Dedifferentiated amniotic fluid mesenchymal stem cell (primary cell): Measurements from ENCODE around the gene CCDC85C.

Experiments used
- DNase-seq: peaks from one replicate; pipeline ENCODE4 v3.0.0-alpha.2; 2016; ENCODE audit errors: extremely low spot score

Gene CCDC85C

GRCh38 chr14:99556134-99556791, 47.7 kb downstream of the CCDC85C start:
- DNase-seq: no peak

DNA sequence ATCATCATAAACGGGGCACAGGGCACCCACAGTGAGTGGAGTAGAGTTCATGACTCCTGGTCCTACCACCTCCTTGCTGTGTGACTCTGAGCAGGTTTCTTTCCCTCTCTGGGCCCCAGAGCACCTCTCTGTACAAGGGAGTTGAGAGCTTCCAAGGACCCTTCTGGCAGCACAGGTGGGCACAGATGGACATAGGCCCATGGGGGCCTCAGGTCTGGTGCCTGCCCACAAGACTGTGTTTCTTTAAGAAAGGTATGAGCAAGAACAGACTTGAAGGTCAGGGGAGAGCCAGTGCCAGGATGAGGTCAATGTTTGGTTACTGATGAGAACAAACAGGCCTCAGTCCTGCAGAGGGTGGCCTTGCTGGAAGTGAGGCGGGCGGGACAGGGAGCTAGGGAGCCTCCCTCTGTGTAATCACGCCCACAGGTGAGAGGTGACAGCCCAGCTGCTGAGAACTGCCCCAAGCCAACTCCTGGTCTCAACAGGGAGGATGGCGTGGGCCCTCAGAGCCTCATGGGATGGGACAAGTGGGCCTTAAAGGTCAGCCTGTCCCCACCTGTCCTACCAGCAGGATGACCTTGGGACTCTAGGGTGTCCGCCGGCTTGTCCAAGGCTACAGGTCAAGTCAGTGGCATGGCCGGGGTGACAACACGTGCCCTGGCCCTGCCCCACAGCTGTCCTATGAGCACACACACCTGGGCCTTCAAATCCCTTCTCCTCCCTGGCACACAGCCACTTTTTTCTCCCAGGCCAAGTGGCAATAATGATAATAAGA, 49.1 kb downstream of the CCDC85C start:
- no peak for DNase-seq

DNA sequence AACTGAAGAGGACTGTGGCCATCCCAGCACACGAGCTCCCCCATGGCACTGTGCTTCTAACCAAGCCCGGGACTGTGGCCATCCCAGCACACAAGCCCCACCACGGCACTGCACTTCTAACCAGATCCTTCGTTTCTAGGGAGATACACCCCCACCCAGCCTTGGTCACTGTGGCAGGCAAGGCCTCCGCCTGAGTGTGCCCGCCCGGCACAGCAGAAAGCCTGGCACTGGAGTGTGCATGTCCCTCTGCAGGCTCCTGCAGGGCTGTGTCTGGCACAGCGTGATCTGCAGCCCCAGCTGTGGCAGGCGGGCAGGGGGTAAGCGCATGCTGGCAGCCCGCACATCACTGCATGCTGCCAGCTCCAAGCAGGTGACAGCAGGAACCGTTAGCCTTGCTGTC, 49.8 kb downstream of the CCDC85C start:
- DNase-seq: no peak

GRCh38 chr14:99552572-99553216, 51.3 kb downstream of the CCDC85C start:
- DNase-seq: no peak

DNA sequence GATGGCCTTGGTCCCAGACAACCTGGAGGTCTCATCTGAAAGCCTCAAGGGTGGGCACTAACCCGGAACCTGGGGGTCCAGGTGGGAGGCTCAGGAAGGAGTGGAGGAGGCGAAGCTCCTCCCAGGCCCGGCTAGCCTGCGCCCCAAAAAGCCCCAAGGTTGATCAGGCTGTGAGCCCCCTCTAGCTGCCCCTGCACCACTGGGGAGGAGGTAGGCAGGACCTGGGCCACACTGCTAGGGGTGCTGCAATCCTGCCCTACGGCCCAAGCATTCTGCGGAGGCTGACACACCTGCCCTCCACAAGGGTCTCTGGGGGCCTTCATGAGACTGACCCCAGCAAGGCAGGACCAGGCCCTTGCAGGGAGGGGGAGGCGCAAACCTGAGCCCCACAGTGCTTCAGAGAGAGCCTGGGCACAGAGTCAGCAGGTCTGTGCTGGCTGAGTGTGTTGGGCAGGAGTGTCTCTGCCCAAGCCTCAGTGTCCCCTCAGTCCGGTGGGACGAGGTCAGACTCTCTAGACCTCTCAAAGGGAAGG, 51.9 kb downstream of the CCDC85C start:
- no peak for DNase-seq

- DNase-seq: no peak
Observed at GRCh38 chr14:99551034-99551922, 52.7 kb downstream of the CCDC85C start.

DNA sequence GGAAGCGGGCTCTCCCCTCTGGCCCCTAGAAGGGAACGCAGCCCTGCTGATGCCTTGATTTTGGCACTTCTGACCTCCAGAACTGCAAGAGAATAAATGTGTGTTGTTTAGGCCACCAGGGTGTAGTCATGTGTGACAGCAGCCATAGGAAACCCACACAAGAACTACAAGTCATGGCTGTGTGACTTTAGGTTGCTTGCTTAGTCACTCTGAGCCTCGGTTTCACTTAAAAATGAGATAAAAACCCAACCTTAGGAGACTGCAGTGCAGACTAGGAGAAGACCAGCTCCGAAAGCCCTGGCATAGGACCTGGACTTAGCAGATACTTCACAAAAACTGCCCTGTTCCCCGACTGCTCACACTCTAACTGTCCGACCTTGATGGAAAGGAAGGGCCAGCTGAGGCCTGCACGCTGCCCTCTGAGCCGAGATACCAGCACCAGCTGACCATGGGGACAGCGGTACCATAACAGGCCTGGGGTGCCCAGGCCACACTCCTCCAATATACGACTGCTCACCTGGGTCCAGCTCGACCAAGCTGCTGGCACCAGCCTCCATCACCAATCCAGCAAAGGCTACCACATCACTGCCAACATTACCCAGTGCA, 53.5 kb downstream of the CCDC85C start:
- DNase-seq: no peak

- no peak for DNase-seq
Observed at GRCh38 chr14:99549684-99550083, 54.3 kb downstream of the CCDC85C start.

DNA sequence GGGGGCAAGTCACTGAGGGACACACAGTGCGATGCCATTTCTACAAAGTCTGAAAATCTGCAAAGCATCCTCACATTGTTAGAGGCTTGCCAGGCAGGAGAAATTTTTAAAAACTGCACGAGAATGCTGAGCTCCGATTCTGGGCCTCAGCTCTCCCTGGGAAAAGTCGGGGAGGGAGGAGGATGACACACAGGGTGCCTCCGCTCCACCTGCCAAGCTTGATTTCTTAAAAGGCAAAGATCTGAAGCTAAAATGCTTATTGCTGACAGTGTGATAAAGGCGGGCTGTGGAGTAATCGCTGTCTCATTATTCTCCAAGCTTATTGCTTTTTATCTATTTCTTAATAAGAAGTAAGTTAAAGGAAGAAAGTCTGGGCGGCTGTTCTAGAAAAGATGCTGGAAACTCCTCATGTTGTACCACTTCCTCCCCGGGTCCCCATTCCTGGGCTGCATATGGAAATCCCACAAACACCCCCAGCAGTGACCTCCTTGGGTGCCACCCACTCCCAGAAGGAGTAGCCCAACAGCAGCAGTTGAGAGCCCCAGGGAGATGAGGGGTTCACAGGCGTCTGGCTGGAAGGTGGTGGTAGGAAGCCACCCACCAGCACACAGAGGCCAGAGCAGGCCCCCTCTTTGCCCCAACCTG, 55.0 kb downstream of the CCDC85C start:
- DNase-seq: no peak

DNA sequence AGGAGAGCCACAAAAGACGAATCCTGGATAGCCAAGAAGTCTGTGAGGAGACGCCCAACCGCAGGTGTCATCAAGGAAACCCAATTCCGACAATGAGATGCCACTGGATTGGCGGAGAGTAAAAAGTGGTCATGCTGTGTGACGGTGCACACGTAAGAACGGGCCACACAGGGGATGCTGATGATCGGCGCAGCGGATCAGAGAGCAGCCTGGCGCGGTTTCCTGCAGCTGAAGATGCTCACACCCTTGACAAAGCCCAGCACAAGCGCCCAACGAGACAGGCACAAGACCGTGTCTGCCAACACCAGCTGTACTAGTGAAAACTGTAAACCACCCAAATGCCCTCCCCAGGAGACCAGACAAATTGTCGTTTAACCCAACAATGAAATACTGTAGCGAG, 55.8 kb downstream of the CCDC85C start:
- DNase-seq: no peak

DNA sequence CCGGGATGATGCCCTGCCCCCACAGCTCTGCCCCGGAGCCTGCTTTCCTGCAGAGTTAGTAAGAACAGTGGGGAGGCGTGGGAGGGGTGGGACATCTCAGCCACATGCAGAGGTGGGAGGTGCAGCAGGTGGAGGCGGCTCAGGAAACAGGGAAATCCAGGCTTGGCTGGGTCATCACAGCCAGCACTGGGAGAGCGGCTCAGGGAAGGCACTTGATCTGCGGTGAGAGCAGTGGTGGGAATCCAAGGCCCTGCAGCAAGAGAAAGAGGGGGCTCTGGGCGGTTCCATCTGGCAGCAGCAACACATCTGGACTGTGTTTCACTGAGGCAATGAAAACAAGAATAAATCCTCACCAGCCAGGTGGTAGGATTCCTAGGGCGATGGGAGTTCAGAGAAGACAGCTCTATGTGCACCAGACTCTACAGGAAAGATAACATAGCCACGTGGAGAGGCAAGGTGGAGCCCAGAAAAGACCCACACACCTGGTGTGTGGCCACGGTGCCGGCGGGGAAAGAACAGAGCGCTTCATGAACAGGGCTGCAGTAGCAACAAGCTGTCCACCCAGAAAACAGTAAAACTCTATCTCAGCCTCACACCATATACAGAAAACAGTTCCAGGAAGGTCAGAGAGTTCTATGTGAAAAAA, 57.6 kb downstream of the CCDC85C start:
- no peak for DNase-seq

GRCh38 chr14:99545586-99545985, 58.4 kb downstream of the CCDC85C start:
- no peak for DNase-seq

DNA sequence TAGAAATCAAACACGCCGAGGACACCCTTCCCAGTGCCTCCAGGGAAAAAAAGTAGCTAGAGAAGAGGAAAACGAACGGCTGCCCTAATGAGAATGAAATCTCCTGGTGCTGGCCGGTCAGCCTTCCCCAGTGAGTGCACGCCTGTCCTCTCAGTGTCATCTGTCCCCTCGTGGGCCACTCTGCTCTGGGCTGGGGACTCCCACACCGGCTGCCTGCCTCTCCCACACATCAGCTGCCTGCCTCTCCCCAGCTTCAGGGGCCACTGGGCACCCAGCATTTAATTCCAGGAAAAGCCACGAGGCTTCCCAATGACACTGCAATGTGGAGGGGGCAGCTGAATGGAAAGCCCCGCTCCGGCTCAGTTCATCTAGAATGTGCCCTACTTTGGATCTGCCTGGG, 59.0 kb downstream of the CCDC85C start:
- no peak for DNase-seq

GRCh38 chr14:99543985-99544384, 60.0 kb downstream of the CCDC85C start:
- DNase-seq: no peak

DNA sequence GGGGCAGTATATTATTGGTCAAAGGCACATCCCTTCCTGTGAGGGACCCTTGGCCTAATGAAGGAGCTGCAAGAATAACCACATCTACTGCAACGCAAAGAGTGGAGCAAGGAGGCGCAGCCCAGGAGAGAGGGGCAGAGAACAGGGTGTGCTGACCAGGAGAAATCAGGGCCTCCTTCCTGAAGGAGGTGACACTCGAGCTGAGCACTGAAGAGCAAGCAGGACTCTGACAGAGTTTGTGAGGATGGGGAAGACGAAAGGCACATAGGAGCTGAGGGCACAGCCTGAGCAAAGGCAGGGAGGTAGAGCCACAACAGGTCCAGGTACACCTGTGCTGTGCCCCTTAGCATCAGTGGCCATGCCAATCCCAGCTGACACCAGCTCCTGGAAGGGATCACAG, 60.6 kb downstream of the CCDC85C start:
- no peak for DNase-seq

GRCh38 chr14:99542566-99542965, 61.4 kb downstream of the CCDC85C start:
- no peak for DNase-seq

DNA sequence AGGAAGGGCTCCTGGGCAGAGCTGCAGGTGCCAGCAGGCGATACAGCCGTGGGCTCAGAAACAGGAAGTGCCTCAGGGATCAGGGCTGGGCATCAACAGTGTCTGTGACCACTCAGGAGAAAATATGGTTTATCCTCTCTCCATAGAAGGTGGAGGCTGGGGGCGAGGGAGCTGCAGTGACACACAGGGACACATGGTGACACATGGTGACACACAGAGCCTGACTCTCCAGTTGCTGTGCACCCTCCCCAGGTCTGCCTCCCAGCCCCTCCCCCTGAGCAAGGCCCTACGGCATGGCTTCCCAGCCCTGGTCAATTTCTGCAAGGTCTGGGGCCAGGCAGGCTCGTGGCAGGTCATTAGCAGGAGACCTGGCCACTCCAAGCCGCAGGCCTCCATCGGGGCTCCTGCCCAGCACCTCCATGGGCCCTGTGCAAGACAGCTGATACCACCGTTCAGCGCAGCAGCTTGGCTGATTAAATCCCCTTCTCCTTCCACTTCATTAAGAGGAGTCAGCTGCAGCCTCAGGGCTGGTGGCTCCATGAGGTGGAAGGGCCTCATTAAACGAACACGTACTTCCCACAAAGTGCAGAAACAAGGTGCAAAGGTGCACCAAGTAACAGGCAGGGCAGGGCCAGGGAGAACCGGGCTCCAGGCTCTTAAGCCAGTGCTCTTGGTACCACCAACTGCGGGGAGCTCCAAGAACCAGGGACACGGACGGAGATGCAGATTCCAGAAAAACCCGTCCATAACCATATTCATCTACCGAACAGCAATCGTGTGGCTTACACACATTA, 62.1 kb downstream of the CCDC85C start:
- DNase-seq: no peak

DNA sequence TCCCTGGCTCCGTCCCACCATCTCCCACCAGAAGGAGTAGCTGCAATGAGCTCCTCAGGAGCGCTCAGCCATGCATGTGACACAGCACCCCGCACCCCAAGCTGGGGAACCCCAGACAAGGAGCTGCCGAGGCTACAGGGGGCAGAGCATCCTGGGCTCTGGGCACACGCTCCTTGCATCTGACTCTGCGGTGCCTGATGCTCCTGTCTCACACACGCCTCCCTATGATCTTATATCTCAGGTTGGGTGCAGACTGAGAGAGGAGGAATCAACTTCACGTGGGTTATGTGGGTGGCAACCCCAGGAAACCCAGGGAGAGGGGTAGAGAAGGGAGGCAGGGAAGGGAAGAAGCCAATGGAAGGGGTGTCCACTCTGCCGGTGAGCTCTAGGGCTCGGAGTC, 62.8 kb downstream of the CCDC85C start:
- no peak for DNase-seq

GRCh38 chr14:99540196-99541032, 63.6 kb downstream of the CCDC85C start:
- no peak for DNase-seq
